Activated CD8-positive, alpha-beta memory T cell treated with anti-CD3 and anti-CD28 coated beads for 36 hours (primary cell): ENCODE measurements around the gene S100A8. TPM values are rescaled to one million over a fixed set of nuclear protein-coding genes. Genes with fewer than 3 reads are reported as not detected.
"Not testable (repeated sequence)": the region's sequence is repeated elsewhere in the genome, so short reads cannot be mapped to it uniquely, and the experiment has no call there.

Experiments
- CTCF ChIA-PET: fragments of 350-600 bp; sonication (Branson Sonifier 250); formaldehyde crosslinking; loops from one replicate; lab custom pipeline; 2021; ENCODE audit warnings: antibody characterized with exemption; lab: Charles Lee
- POLR2A ChIA-PET: fragments of 350-600 bp; sonication (Branson Sonifier 250); formaldehyde crosslinking; loops from one replicate; lab custom pipeline; 2021; ENCODE audit warnings: antibody characterized with exemption; lab: Charles Lee
- total RNA-seq, 2 experiments: library from RNA; stranded (reverse); gene quantifications; one replicate each; pipeline ENCODE4 v1.2.3, GENCODE V29; 2021

Gene S100A8
- total RNA-seq, 2 experiments from 2014 or later, result not detected

GRCh38 chr1:153354515-153355193 is 36.2 kb downstream of the S100A8 start:
- POLR2A ChIA-PET, result no interaction called here
- CTCF ChIA-PET, result interaction anchor here (0.8 to 4.3 kb wide), 2 partner anchors 50 to 140 kb away, joined by 3 to 39 read pairs; no protein-coding TSS in a partner anchor

DNA sequence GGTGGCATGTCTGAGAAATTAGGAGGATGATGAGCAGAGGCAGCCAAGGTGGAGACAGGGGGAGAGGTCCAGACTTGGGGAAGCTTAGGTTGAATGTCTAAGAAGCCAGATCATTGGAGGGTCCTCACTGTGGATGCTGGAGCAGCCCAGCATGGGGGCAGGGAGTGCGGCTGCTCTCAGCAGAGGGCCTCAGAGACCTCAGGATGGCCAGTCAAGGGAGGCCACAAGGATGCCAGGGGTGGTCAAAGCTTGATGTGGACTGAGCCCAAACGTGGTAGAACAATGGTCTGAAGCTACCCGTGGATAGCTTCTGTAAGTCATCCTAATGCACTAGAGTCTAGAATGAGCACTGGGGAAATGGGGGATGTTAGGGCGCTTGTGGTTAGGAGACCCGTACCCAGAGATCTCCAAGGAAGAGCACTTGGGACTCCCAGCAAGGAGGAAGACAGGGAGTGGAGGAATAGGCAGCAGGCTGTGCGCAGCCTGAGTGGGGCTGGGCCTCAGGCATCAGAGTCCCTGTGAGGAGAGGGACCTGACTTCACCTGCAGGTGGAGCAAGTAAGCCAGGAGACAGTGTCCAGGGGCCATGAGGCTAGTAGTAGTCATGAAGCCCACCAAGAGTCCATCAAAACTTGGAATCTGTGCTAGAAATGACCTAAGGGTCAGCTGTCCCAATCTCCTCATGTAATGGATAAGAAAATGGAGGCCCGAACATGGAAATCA is 37.5 kb downstream of the S100A8 start:
- ChIA-PET POLR2A (no interaction called here), CTCF (interaction anchor here (1.2 to 4.3 kb wide), 7 partner anchors 9 to 180 kb away, joined by 3 to 39 read pairs (median 4); no protein-coding TSS in a partner anchor)

DNA sequence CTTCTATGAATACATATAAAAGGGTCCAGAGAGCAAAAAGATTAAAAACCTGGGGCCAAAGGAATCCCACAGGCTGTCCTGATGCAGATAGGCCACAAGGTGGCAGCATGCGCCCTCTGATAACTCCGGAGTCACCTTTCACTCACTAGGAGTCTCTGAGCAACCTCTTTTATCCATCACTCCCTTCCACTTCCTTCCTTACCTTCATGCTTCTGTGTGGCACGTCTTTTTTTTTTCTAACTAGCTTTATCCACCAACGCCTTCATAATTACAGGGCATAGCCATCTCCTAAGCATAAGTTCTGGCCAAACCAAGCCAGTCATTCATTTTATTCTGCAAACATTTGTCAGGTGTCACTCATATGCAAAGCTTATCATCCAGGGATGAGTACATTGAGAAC is 38.4 kb downstream of the S100A8 start:
- ChIA-PET CTCF (interaction anchor here (1.4 to 4.3 kb wide), 5 partner anchors 12 to 181 kb away, joined by 4 to 39 read pairs (median 5); no protein-coding TSS in a partner anchor), POLR2A (no interaction called here)

- POLR2A ChIA-PET, result no interaction called here
- CTCF ChIA-PET, result interaction anchor here (4.3 kb wide), 1 partner anchor 144 kb away, joined by 39 read pairs; no protein-coding TSS in a partner anchor
Observed at GRCh38 chr1:153350321-153350957, 40.4 kb downstream of the S100A8 start.

DNA sequence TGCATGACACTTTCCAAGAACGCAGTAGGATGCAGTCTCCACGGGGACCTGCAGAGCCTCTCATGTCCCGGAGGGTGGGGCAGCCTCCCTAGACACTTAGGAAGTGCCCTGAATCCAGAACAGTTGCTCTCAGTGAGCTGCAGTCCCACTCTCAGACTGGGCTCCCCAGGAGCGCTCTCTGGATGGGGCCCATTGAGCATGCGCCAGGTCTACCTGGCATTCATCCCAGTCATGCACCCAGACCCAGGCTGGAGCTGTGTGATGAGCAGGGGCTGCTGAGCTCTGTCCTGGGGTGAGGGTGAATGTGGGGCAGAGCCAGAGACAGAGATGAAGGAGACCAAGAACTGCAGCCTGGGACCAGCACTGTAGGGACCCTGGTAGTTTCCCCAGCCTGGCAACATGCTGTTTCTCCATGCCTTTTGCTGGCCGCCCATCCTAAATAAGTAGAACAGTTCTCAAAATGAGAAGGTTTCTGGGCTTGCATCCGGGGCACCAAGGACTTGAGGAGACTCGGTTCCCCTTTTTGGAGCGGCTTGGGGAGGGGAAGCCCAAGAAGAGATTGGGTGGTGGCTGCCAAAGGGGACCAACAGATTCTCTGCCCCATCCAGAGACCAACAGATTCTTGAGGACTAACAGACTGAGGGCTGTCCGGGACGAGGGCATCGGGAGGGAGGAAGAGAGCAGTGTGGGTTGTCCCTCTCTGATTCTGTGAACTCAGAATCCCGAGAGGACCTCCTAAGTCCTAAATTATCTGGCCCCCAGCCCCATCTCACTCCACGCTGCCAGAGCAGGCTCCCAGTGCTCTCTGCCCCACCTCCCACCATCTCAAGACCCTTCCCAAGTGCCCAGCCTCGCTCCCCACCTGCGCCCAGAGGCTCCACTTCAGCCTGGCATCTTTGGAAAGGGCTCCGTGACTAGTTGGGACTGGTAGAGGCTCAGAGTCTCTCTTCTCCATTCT is 41.2 kb downstream of the S100A8 start:
- POLR2A ChIA-PET, result no interaction called here
- CTCF ChIA-PET, result interaction anchor here (1.2 kb wide), 1 partner anchor 145 kb away, joined by 6 read pairs; no protein-coding TSS in a partner anchor

DNA sequence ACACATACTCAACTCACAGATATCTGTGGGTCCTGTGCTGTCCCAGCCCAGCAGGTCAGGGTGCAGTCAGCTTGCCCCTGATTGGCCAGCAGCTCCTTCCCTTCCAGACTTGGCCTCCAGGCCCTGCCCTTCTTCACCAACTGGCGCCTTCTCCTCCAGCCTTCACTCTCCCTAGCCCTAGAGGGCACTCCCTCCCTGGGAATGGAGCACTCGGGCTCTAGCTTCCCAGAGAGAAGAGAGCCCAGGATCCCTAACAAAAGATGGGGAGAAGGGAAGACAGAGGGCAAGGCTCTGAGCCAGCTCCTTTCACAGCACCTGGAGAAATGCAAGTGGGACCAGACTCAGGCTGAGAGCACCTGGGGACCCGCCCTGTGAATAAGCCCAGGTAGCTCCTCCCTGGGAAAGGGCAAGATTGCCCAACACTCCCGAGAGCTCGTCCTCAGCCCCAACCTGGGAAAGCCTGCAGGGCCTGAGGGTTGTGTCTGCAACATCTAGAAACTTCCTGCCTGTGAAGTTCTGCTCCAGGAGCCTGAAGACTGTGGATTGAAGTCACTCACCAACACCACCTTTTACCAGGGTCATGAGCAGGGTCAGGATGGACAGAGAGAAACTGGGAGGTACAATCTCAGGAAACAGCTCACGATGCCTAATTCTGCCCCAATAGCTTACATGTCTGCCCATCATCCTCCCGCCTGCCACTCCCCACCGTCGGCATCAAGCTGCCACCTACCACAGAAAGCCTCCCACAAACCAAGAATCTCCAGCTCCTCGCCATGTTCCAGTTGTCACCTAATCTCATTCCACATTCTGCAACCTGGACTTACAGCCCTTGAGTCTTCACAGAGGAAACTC is 42.1 kb downstream of the S100A8 start, which contains the start of gene PGLYRP4:
PGLYRP4 (minus strand) TSS at position 331 of the 852 bp plus-strand sequence. CDS start 909 bp downstream, outside the sequence.
- CTCF ChIA-PET, result interaction anchor here (1.2 kb wide), 1 partner anchor 146 kb away, joined by 6 read pairs; no protein-coding TSS in a partner anchor
- POLR2A ChIA-PET, result no interaction called here

GRCh38 chr1:153347856-153348255 is 43.0 kb downstream of the S100A8 start:
- ChIA-PET CTCF (no interaction called here), POLR2A (no interaction called here)

DNA sequence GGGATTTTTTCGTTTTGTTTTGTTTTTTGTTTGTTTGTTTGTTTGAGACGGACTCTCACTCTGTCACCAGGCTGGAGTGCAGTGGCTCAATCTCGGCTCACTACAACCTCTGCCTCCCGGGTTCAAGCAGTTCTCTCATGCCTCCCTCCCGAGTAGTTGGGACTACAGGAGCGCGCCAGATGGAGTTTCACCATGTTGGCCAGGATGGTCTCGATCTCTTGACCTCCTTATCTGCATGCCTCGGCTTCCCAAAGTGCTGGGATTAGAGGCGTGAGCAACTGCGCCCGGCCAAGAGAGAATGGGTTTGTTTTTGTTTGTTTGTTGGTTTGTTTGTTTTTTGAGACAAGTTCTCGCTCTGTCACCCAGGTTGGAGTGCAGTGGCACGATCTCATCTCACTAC is 43.8 kb downstream of the S100A8 start:
- POLR2A ChIA-PET, result not testable (repeated sequence)

GRCh38 chr1:153346077-153346723 is 44.7 kb downstream of the S100A8 start:
- ChIA-PET POLR2A (no interaction called here), CTCF (interaction anchor here (2.2 kb wide), 1 partner anchor 148 kb away, joined by 9 read pairs; no protein-coding TSS in a partner anchor)

More for the DNA sequence above, 43.8 kb downstream of the S100A8 start:
- CTCF ChIA-PET, result interaction anchor here (0.6 to 2.2 kb wide), 2 partner anchors 131 to 148 kb away, joined by 3 to 9 read pairs; no protein-coding TSS in a partner anchor

GRCh38 chr1:153345187-153346076 is 45.4 kb downstream of the S100A8 start:
- ChIA-PET CTCF (interaction anchor here (2.2 kb wide), 1 partner anchor 149 kb away, joined by 9 read pairs; no protein-coding TSS in a partner anchor), POLR2A (no interaction called here)

GRCh38 chr1:153344718-153345025 is 46.2 kb downstream of the S100A8 start:
- POLR2A ChIA-PET, result no interaction called here

GRCh38 chr1:153343811-153344717 is 46.8 kb downstream of the S100A8 start:
- POLR2A ChIA-PET, result no interaction called here
- CTCF ChIA-PET, result interaction anchor here (1.5 kb wide), 1 partner anchor 14 kb away, joined by 3 read pairs; the partner anchor contains the start of gene S100A9

More at GRCh38 chr1:153344718-153345025, 46.2 kb downstream of the S100A8 start:
- CTCF ChIA-PET, result interaction anchor here (1.5 kb wide), 1 partner anchor 13 kb away, joined by 3 read pairs; the partner anchor contains the start of gene S100A9

GRCh38 chr1:153343040-153343681 is 47.7 kb downstream of the S100A8 start:
- ChIA-PET POLR2A (no interaction called here), CTCF (interaction anchor here (1.5 kb wide), 1 partner anchor 15 kb away, joined by 3 read pairs; the partner anchor contains the start of gene S100A9)

DNA sequence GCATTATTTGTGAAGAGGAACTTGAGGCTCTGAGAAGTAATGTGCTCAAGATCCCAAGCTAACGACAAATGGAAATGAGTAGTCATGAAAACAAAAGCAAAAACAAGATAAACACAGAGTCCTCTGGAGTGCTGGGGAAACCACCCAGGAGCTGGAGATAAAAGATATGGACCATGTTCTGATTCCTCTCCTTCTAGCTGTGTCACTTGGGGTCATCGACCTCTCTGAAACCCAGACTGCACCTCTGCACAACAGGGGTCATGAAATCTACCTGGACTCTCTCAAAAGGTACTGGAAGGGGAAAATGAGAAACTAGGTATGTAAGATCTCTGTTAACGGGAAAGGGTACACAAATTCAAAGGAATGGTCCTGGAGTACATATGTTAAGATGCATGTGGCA is 48.7 kb downstream of the S100A8 start:
- ChIA-PET POLR2A (no interaction called here), CTCF (no interaction called here)
